ENCODE data around the gene BCAP31.

GRCh38 chrX:153697924-153698865 is 26.0 kb downstream of the BCAP31 start:
- TF ChIP-seq CTCF (IDR thresholded peaks at IDR 0.05) (no peak), POLR2A (IDR thresholded peaks at IDR 0.05; ENCODE audit: low read depth) (no peak), EP300 (IDR thresholded peaks at IDR 0.05) (no peak), POLR2AphosphoS5 (IDR thresholded peaks at IDR 0.05) (no peak)

Data from esophagus muscularis mucosa (tissue), 4 donors.